Measurements from ENCODE around the gene WFS1. TPM values are rescaled to one million over a fixed set of nuclear protein-coding genes. Genes with fewer than 3 reads are reported as not detected.

Gene WFS1
- total and polyA plus RNA-seq, 2 of the 4 experiments (the other 2 are of a cell fraction): 9.7 to 42.4 TPM

DNA sequence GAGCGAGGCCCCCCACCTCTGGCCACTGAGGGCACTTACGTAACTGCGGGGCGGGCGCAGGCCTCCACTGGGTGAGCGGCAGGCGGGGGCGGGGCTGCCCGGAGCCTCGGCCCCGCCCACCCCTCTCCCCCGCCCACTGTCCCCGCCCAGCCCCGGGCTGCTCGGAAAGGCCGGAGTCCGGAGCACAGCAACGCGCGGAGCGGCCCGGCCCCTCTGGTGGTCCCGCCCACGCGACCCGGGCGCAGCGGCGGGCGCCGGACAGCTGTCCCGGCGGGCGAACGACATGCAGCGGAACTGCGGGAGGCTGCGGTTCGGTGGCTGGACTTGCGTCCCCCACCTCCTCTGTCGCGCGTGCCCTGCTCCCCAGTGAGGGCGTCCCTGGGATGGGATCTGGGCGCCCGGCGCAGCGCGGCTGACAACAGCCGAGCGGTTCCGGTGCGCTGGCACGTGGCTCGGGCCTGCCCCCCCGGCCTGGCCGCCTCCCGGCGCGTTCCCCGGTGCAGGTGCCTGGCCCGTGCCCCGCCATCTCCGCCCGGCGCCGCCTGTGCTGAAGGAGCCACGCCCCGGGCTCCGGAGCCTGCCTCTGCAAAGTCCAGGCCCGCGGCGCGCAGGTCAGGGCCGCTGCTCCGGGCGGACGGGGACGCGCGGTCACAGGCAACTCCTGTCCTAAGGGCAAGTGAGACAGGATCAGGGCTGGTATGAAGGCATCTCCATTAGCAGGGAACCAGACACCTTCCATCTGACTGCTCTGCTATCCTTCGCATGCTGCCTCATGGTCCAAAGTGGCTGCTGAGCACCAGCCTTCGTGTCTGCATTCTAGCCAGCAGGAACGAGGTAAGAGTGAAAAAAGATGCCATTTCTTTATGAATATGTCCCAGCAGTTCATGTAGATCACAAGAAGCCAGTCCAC, 47.5 kb upstream of the WFS1 start:
- no peak overlapping the region for H2BK120ac ChIP-seq (ENCODE audit: low read depth, low read length)
- peaks cover 5% of the 10 kb centered on the region for H3K9me3 ChIP-seq (ENCODE audit: control insufficient read depth, insufficient read depth, low read length)
- H3K18ac ChIP-seq (ENCODE audit: low read depth, low read length): no peak overlapping the region
- H3K79me1 ChIP-seq (ENCODE audit: low read depth in 1 of 2, low read length in 2 of 2): no peaks in the 10 kb centered on the region
- no peak overlapping the region for H3K9ac ChIP-seq (ENCODE audit: low read depth, low read length)
- BruUV-seq (replicated peaks): no TSS peak
- no peak overlapping the region for H3K27ac ChIP-seq (ENCODE audit: insufficient read depth, low read length)
- no peak overlapping the region for H3K56ac ChIP-seq (ENCODE audit: extremely low read depth, insufficient read depth, low read length)
- no peaks in the 10 kb centered on the region for H3K36me3 ChIP-seq (ENCODE audit: control insufficient read depth, insufficient read depth, low read length)
- no peak overlapping the region for H4K5ac ChIP-seq (ENCODE audit: low read depth, low read length)
- no peak overlapping the region for H3K4me3 ChIP-seq (ENCODE audit: insufficient read depth, low read depth, low read length)
- no peaks in the 10 kb centered on the region for H3K9me1 ChIP-seq (ENCODE audit: insufficient read depth, low read length)
- H2BK5ac ChIP-seq (ENCODE audit: low read depth, low read length, poor library complexity, severe bottlenecking): no peak overlapping the region
- CTCF ChIA-PET: no interaction called here
- dilution Hi-C loops (cut with HindIII; ENCODE audit: low sequenced_read_pairs, unreplicated experiment) (no loop called here), intact Hi-C loops (cut with micrococcal nuclease) (no loop called here), in situ Hi-C loops (cut with MboI; ENCODE audit: low sequenced_read_pairs) (no loop called here)
- H3K4me1 ChIP-seq (ENCODE audit: control insufficient read depth, insufficient read depth, low read length): no peaks in the 10 kb centered on the region
- peak overlapping the region; percentile 69 for H2AFZ ChIP-seq (replicated peaks; ENCODE audit: low read length, poor library complexity)
- 13% methylated on average over 17 of the region's 84 CpGs; no CpG with 5 or more reads in 1 of the 2 experiments for WGBS, 2 experiments (ENCODE audit: extremely low coverage in 2 of 2, insufficient read length in 1 of 2)
- H3K23ac ChIP-seq (ENCODE audit: low read depth, low read length): no peak overlapping the region
- no peak overlapping the region for H3K4ac ChIP-seq (ENCODE audit: low read depth, low read length)
- ATAC-seq (ENCODE audit: low read depth): peak; percentile 78
- H2AK9ac ChIP-seq (replicated peaks; ENCODE audit: low read depth, low read length, poor library complexity): no peak overlapping the region
- H2BK20ac ChIP-seq (ENCODE audit: low read depth, low read length): no peak overlapping the region
- no peak overlapping the region for H3K4me2 ChIP-seq (ENCODE audit: low read depth, low read length)
- DNase-seq: no peak
- H2BK15ac ChIP-seq (ENCODE audit: low read depth, low read length): no peak overlapping the region
- H2AK5ac ChIP-seq (ENCODE audit: low read depth, low read length): no peak overlapping the region
- POLR2A ChIA-PET (ENCODE audit: unreplicated experiment): no interaction called here
- H3K14ac ChIP-seq (replicated peaks; ENCODE audit: low read depth, low read length): no peak overlapping the region
- peaks cover 3% of the 10 kb centered on the region; the same call in 1 of the 2 replicates for H3K27me3 ChIP-seq (ENCODE audit: control insufficient read depth, insufficient read depth, low read length)
- no peaks in the 10 kb centered on the region for H4K20me1 ChIP-seq (ENCODE audit: insufficient read depth, low read length)
- TF ChIP-seq MAZ (IDR thresholded peaks at IDR 0.05; ENCODE audit: borderline replicate concordance, low read depth, low read length): no peak
- no peak for TF ChIP-seq CEBPB (IDR thresholded peaks at IDR 0.05; ENCODE audit: low read depth, low read length)
- TF ChIP-seq SMC3 (IDR thresholded peaks at IDR 0.05; ENCODE audit: low read depth, low read length): no peak
- TF ChIP-seq, protein P1, sequence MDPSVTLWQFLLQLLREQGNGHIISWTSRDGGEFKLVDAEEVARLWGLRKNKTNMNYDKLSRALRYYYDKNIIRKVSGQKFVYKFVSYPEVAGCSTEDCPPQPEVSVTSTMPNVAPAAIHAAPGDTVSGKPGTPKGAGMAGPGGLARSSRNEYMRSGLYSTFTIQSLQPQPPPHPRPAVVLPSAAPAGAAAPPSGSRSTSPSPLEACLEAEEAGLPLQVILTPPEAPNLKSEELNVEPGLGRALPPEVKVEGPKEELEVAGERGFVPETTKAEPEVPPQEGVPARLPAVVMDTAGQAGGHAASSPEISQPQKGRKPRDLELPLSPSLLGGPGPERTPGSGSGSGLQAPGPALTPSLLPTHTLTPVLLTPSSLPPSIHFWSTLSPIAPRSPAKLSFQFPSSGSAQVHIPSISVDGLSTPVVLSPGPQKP (IDR thresholded peaks at IDR 0.05; ENCODE audit: borderline replicate concordance, low read depth, low read length): no peak
- TF ChIP-seq RAD21 (IDR thresholded peaks at IDR 0.05; ENCODE audit: low read length): no peak
- no peak for TF ChIP-seq RCOR1 (IDR thresholded peaks at IDR 0.05; ENCODE audit: insufficient replicate concordance, low read length)
- TF ChIP-seq BHLHE40 (IDR thresholded peaks at IDR 0.05; ENCODE audit: low read depth, low read length): no peak
- no peak for TF ChIP-seq CHD1 (IDR thresholded peaks at IDR 0.05; ENCODE audit: low read depth, low read length)
- no peak for TF ChIP-seq MAFK (IDR thresholded peaks at IDR 0.05; ENCODE audit: low read depth, low read length)
- TF ChIP-seq, protein P2, sequence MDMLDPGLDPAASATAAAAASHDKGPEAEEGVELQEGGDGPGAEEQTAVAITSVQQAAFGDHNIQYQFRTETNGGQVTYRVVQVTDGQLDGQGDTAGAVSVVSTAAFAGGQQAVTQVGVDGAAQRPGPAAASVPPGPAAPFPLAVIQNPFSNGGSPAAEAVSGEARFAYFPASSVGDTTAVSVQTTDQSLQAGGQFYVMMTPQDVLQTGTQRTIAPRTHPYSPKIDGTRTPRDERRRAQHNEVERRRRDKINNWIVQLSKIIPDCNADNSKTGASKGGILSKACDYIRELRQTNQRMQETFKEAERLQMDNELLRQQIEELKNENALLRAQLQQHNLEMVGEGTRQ (IDR thresholded peaks at IDR 0.05; ENCODE audit: low read depth, low read length): no peak
- no peak for TF ChIP-seq RFX5 (IDR thresholded peaks at IDR 0.05; ENCODE audit: low read depth, low read length)
- no peak for TF ChIP-seq MXI1 (IDR thresholded peaks at IDR 0.05; ENCODE audit: borderline replicate concordance, low read depth, low read length)
- TF ChIP-seq, protein P3, sequence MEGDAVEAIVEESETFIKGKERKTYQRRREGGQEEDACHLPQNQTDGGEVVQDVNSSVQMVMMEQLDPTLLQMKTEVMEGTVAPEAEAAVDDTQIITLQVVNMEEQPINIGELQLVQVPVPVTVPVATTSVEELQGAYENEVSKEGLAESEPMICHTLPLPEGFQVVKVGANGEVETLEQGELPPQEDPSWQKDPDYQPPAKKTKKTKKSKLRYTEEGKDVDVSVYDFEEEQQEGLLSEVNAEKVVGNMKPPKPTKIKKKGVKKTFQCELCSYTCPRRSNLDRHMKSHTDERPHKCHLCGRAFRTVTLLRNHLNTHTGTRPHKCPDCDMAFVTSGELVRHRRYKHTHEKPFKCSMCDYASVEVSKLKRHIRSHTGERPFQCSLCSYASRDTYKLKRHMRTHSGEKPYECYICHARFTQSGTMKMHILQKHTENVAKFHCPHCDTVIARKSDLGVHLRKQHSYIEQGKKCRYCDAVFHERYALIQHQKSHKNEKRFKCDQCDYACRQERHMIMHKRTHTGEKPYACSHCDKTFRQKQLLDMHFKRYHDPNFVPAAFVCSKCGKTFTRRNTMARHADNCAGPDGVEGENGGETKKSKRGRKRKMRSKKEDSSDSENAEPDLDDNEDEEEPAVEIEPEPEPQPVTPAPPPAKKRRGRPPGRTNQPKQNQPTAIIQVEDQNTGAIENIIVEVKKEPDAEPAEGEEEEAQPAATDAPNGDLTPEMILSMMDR (conservative IDR thresholded peaks at IDR 0.05; ENCODE audit: low read depth, low read length): no peak
- H4K8ac ChIP-seq (ENCODE audit: low read depth in 2 of 2, low read length in 2 of 2): no peak overlapping the region
- no peak overlapping the region for H4K91ac ChIP-seq (ENCODE audit: insufficient read depth, low read depth, low read length)

Data from IMR-90 (cell line).